ENCODE results near the gene SMAD6. TPM values are rescaled to one million over a fixed set of nuclear protein-coding genes. Genes with fewer than 3 reads are reported as not detected.
A peak's percentile ranks its signal among the peaks of the same experiment; 100 is the strongest.

SMAD6 gene
- total RNA-seq, 1 donor: 27.2 TPM

DNA sequence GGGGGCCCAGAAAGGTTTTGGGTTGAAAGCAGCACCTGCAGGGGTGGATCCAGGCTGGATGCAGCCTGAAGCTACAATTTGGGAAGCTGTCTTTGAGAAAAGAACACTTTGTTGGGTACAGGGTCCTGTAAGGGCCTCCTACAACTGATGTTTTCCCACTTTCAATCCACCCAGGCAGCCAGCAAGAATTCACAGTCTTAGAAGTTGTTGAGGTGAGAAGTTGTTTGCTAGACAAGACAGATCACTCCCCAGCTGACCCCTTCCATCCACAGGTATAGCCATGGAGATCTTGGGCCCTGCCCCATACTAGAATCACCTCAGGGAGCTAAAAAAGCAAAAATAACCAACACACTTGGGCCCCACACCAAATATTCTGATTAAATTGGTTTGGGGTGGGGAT lies 10.3 kb upstream of the SMAD6 start:
- H3K4me3 ChIP-seq (ENCODE audit: low read depth, low read length): no peak overlapping the region
- no peak for DNase-seq (ENCODE audit: low read depth)
- TF ChIP-seq, protein P1, sequence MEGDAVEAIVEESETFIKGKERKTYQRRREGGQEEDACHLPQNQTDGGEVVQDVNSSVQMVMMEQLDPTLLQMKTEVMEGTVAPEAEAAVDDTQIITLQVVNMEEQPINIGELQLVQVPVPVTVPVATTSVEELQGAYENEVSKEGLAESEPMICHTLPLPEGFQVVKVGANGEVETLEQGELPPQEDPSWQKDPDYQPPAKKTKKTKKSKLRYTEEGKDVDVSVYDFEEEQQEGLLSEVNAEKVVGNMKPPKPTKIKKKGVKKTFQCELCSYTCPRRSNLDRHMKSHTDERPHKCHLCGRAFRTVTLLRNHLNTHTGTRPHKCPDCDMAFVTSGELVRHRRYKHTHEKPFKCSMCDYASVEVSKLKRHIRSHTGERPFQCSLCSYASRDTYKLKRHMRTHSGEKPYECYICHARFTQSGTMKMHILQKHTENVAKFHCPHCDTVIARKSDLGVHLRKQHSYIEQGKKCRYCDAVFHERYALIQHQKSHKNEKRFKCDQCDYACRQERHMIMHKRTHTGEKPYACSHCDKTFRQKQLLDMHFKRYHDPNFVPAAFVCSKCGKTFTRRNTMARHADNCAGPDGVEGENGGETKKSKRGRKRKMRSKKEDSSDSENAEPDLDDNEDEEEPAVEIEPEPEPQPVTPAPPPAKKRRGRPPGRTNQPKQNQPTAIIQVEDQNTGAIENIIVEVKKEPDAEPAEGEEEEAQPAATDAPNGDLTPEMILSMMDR (IDR thresholded peaks at IDR 0.05; ENCODE audit: insufficient read depth, low read length): no peak

DNA sequence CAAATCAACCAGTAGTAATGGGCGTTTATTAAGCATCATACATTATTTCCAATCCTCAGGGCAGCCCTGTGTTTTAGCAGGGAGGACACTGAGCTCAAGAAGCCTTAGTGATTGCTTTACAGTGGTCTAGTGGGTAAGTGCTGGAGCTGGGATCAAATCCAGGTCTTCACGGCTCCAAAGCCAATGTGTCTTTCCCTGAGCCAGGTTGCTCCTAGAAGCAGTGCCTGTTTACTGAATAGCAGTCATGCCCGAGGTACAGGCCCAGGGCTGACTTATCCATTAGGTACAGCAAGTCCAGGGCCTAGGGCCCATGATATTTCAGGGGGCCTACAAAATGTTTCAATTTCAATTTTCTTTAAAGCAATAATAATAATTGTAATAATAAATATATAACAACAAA lies 9.6 kb upstream of the SMAD6 start:
- TF ChIP-seq, protein P1 (IDR thresholded peaks at IDR 0.05; ENCODE audit: insufficient read depth, low read length): no peak
- no peak for DNase-seq (ENCODE audit: low read depth)
- H3K4me3 ChIP-seq (ENCODE audit: low read depth, low read length): no peak overlapping the region

DNA sequence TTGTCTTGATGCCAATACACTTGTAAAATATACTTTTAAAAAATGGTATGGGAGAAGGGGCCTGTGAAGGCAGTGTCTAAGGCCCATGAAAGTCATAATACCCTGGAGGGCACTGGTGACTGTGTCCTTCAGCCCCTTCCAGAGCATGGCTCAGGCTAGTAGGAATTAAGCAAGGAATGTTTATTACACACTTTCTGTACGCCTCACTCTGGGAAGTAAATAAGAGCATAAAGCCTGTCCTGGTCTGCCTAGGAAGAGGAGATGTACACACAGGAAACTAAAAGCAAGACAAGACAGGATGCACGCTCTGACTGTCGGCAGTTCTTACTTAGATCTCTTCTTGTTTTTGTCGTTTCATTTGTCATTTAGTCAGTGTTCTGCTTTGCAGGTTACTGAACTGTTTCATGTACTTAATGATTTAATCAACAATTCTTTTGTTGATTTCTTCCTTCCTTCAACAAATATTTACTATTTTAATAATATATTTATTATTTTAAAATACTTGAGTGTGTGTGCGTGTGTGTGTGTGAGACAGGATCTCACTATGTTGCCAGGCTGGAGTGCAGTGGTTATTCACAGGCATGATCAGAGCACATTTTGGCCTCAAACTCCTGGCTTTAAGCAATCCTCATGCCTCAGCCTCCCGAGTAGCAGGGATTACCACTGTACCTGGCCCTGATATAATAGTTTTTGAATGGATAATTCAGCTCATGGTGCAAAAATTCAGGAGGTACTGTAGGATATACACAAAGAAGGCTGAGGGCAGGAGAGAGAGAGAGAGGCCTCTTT lies 9.0 kb upstream of the SMAD6 start:
- TF ChIP-seq, protein P1 (IDR thresholded peaks at IDR 0.05; ENCODE audit: insufficient read depth, low read length): no peak
- DNase-seq (ENCODE audit: low read depth): no peak

GRCh38 chr15:66696770-66697169 lies 5.3 kb upstream of the SMAD6 start:
- TF ChIP-seq, protein P1 (IDR thresholded peaks at IDR 0.05; ENCODE audit: insufficient read depth, low read length): no peak
- H3K4me3 ChIP-seq (ENCODE audit: low read depth, low read length): no peak overlapping the region
- no peak for DNase-seq (ENCODE audit: low read depth)

More for the DNA sequence above, 9.0 kb upstream of the SMAD6 start:
- no peak overlapping the region for H3K4me3 ChIP-seq (ENCODE audit: low read depth, low read length)

DNA sequence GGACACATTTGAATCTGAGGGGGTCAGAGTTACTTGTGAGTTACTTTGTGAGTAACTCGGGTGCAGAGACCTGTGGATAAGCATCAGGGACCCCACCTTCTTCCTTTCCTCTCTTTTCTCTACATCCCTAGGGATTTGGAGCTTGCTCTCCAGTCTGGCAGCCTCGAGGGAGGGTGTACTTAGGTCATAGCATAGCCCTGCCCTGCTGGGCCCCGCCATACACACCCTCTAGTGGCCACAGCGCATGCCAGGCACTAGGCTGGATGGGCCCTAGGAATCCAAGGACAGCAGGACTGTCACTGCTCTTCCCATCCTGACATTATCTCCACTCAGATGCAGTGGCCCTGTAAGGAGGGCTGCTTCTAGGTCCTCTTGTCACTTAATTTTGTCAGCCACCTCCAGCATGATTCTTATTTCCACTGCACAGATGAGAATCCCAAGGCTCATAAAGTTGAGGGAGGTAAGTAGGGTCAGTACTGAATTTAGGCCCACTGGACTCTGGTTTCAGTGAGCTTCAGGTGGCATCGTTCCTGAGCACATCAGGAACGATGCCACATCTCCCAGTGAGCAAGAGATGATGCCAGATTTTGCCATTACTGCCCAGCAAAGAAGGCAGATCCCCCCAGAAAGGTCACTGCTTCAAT lies 3.6 kb upstream of the SMAD6 start:
- H3K4me3 ChIP-seq (ENCODE audit: low read depth, low read length): no peak overlapping the region
- TF ChIP-seq, protein P1 (IDR thresholded peaks at IDR 0.05; ENCODE audit: insufficient read depth, low read length): peak; percentile 95
- DNase-seq (ENCODE audit: low read depth): peak; percentile 82

- H3K4me3 ChIP-seq (ENCODE audit: low read depth, low read length): no peak overlapping the region
- DNase-seq (ENCODE audit: low read depth): no peak
- TF ChIP-seq, protein P1 (IDR thresholded peaks at IDR 0.05; ENCODE audit: insufficient read depth, low read length): no peak
These were observed 3.1 kb upstream of the SMAD6 start for GRCh38 chr15:66698971-66699370.
